Suppressor macrophage treated with lipopolysaccharide for 1 hour (primary cell): ENCODE measurements around the gene ARL15.

Source experiments
- DNase-seq, 3 donors: peaks; one replicate each; pipeline ENCODE4 v3.0.0-alpha.2; 2020 to 2022

The ARL15 gene

DNA sequence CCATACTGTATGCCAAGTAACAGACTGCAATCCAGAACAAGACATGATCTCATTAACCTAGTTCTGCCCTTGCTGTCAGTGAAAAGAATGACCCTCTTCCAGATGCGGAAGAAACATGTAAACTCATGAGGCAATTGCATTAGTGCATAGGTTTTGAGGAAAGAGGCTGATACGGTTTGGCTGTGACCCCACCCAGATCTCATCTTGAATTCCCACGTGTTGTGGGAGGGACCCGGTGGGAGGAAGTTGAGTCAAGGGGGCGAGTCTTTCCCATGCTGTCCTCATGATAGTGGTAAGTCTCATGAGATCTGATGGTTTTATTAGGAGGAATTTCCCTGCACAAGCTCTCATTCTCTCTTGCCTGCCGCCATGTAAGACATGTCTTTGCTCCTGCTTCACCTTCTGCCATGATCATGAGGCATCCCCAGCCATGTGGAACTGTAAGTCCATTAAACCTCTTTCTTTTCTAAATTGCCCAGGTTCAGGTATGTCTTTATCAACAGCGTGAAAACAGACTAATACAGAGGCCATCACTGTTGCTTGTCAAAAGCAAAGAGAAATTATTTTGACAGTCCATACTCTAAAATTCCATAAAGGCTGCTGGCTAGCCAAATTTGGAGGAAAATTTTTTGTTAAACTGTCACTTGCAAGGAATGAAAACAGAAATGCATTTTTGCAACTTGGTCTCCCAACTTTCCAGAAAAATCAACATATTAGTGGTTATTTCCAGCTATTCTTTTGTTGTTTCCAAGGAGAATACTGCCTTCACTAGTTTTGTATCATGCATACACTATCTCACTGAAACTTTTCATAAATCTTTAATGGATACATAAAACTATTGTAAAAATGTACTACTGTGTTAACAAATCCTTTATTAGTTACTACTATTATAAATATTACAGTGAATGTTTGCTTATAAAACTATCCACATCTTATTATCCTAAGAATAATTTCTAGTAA is 3.2 kb upstream of the ARL15 start:
- DNase-seq = peak; percentile 62 to 66 (median 62)

DNA sequence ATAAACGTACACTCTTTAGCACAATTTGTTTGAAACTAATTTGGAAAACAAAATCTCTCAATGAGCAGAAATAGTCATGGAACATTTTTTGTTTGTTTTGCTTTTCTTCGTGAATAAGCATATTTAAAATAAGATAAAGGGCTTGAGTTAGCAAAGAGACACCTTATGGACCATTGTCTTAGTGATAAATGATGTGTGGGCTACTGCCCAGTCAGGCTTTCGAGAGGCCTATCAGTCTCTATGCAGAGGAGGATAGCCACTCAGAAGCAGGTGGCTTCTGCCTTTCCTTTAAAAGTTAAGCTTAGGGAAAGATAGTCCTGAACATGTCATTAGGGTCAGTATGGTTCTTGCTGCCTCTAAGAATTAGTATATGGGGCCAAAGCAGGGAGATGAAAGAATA is 2.1 kb upstream of the ARL15 start:
- no peak for DNase-seq

DNA sequence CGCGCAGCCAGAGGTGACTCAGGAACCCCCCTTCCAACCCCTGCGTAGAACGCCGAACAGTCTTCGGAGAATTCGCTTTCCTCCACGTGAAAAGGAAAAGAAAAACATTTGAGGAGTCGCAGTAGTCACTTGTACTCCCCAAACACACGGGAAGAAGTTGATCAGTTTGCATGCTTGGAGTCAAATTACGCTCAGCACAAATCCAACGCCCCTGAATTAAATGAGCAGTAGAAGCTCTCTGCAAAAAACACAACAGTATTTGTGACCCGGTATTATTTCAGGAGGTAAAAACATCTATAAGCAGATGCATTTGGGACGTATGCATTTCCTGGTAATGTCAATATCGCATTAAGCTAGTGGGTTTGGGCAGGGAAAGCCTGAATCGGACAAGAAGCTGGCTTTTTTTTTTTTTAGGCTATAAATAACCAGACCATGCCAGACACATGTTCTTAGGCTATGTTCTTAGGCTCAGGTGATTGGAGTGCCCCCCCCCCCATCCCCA is 854 bp upstream of the ARL15 start:
- DNase-seq = peak in 2 of 3 donors; percentile 21 to 29

DNA sequence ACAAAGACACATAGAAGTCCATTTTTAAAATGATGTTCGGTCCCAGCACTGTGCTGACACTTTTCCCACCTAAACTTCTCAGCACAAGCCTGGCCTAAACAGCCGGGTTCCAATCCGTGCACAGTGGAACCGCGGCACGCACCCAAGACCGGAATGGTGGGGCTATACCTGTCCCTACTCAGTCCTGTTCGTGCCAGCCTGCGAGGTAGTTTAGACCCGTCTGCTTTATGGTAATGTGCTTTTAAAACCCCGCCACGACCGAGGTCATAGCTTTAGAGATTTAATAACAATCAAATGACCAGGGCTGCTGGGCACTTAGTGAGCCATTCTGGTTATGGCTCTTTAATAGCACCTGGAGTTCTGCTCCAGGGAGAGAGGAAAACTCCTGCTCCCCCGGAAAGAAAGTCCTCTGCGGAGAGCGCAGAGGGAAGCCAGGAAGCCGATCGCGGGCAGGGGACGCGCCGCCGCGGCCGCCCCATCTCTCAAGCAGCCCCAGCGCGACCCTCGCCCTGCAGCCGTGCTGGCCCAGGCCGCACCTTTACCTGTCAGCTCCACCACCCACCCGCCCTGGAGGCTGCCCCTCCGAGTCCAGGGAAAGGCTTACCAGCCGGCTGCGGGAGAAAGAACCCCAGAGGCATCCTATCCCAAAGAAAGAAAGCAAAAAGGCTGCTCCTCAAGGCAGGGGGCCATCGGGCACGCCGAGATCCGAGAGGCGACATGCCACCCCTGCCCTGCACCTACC is 511 bp downstream of the ARL15 start:
- DNase-seq = peak in 2 of 3 donors; percentile 23 to 48

DNA sequence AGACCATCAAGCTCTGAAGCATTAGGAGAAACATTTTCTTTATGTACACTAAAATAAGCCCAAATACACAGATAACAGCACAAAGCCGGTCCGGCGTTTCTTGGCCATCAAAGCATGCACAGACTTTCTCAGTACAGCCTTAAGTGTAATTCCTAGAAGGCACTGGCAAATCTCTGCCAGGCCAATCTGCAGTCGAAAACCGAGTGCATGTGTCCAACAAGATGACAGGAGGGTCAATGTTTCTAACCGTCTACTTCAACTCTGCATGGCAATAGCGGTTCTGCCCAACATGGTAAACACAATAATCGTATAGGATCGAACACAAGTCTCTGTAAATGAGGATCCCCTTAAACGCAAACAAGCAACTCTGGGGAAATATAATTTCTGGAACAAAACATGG is 1.1 kb downstream of the ARL15 start:
- DNase-seq = peak in 1 of 3 donors; percentile 11

DNA sequence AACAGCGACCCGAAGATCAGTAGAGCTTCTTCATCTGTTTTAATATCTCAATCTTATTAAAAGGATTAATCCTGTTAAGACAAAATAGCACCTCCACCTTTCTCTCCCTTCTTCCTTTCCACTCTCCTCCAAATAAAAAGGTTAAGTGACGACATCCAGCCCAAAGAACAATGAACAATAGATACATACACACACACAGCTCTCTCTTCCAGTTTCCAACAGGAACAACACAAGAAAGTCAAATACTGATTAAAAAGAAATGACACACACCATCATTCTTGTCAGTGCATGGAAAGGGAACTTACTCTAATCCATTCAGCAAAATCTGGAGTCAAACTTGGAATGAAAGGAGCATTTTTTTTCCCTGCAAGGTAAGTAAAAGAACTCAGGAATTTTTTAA is 2.8 kb downstream of the ARL15 start:
- DNase-seq = peak; percentile 10 to 46 (median 45)

DNA sequence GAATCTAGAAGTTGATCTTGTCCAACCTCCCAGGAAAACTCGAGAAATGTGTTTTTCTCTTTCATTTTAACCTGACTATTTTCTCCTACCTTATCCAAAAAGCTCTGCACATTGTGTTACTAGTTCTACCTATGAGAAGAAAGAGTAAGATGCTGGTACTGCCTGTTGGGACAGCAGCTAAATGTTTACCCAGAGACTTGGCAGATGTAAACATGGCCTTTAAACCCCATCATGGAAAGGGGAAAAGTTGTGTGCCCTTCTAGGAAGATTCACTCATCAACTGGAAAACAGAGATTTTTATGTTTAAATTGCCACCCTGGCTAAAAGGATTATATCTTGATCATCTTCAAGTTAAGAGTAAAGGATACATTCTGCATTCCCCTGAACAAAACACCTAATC is 3.5 kb downstream of the ARL15 start:
- no peak for DNase-seq

DNA sequence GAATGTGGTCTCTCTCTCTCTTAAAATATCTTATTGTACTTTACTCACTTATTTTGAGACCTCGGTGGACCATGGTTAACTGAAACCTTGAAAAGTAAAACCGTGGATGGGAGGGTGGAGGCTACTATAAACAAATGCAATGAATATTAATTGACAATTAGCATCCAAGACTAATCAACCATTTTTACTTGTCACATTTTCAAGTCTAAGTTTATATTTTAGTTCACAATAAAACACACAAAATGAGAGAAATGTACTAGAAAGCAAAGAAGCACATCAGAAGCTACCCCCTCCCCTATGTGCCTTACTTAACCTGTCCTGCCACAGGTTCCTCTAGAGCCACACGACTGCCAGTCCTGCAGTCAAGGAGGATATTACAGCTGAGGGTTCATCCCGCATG is 4.6 kb downstream of the ARL15 start:
- no peak for DNase-seq

DNA sequence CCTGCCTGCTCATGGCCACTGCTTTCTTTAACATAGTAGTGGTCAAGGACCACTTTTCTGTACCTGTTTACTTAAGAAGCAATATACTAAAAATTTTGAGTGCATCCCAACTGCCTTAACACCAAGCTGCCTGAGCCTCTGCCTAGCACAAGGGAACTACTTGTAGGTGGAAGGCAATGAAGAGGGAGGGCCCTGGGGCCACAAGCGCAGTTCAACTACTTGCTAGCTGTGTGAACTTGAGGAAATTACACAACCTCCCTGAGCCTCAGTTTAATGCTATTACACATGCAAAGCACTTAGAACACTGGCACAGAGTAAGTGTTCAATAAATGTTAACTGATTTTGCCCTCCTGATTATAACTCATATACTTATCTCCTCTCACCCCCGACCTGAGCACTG is 6.3 kb downstream of the ARL15 start:
- DNase-seq = peak; percentile 29 to 51 (median 34)

DNA sequence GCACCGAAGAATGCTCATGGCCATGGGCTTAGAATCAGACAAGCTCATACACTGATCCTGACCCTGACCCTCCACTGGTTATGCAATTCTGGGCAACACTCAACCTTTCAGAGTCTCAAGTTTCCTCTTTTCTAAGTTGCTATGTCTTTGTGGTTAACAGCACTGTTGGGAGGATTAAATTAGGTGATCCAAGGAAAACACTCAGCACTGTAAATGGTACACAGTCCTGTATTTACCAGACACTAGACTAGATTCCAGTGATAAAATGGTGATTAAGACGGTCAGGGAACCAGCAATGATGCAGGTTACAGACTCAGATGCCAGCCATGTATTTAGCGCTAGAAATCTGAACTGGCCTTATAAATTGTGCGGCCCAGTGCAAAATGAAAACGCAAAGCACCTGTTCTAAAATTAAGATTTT is 8.1 kb downstream of the ARL15 start:
- DNase-seq = peak; percentile 80 to 91 (median 88)

DNA sequence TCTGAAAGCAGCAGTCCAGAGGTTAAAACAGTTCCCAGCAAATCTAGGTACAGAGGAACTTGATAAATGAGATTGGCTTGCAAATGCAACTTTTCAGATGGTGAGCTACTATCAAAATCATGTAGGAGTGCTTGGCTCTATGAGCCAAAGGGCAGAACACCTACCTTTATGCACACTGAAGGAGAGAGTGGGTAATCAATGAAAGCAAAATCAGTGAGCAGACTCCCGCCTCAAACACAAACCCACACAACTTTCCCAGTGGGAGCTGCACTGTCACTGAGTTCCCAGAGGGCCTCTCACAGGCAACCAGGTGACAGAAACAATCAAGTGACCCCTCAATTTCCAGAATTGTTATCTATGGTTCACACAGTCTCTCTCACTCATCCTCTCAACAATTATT is 8.5 kb downstream of the ARL15 start:
- DNase-seq = peak in 1 of 3 donors; percentile 14

DNA sequence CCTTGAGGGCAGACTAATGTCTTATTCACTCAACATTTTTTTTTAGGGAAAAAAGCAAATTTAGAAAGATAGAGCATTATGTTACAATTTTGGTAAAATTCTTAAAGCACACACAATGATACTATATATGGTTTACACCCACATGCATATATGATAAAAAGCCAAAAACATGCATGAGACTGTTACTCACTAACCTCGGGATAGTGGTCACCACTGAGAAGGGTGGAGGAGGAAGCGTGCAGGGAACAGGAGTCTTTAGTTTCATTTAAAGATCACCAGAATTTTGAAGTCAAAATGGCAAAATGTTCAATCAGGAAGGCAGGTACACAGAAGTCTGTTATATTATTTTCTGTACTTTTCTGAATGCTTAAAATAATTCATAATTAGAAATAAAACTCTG is 9.2 kb downstream of the ARL15 start:
- peak; percentile 70 to 82 (median 80) for DNase-seq

DNA sequence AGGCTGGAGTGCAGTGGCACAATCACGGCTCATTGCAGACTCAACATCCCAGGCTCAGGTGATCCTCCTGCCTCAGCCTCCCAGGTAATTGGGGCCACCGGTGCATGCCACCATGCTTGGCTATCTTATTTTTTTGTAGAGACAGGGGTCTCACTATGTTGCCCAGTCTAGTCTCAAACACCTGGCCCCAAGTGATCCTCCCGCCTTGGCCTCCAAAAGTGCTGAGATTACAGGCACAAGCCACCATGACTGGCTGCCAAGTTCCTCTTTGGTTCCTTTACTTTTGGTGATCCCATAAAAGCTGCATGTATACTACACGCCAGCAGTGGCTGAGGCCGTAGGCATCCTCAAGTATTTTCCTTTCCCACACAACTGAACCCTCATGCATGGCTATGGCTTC is 11.4 kb downstream of the ARL15 start:
- DNase-seq = no peak

DNA sequence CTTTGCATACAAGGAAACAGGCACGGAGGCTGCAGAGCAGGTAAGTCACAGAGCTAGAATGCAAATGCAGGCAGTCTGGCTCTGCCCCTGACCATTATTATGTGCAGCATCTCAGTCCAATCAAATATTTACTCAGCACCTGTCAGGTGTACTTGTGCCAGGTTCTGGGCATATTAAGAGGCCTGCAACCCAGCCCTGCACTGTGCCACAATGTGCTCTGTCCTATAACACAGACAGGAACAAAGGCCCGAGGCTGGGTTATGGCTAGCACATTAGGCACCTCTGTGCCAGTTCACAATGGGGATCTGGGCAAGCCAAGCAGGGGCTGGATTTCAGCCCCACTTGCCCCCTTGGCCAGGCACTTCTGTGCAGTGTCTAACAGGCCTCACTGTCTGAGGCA is 14.0 kb downstream of the ARL15 start:
- no peak for DNase-seq

DNA sequence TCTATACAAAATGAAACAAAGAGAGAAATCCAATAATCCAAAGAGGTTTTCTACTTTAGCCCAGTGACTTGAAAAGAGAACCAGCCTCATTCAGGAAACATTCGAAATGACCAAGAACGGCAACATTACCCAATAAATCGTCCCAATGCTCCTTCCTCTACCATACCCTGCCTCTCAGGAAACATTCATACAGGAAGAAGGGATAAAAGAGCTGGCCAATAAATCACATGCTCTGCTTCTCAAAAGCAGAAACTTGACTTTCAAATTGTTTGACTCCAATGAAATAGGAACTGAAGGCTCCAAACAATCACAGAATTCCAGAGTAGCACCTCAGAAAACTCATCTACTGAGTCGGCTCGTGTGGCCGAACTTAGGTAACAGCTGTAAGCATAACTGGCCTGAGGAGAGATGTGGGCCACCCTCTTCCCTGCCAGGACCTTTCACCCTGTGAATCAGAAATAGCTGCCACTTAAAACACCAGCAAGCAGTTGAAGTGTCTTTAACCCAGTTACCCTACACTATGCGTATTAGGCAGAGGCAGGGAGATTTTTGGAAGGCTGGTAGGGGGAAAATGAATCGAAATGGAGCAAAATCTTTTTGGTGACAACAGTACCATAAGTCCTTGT is 14.6 kb downstream of the ARL15 start:
- DNase-seq = peak; percentile 54 to 73 (median 72)

DNA sequence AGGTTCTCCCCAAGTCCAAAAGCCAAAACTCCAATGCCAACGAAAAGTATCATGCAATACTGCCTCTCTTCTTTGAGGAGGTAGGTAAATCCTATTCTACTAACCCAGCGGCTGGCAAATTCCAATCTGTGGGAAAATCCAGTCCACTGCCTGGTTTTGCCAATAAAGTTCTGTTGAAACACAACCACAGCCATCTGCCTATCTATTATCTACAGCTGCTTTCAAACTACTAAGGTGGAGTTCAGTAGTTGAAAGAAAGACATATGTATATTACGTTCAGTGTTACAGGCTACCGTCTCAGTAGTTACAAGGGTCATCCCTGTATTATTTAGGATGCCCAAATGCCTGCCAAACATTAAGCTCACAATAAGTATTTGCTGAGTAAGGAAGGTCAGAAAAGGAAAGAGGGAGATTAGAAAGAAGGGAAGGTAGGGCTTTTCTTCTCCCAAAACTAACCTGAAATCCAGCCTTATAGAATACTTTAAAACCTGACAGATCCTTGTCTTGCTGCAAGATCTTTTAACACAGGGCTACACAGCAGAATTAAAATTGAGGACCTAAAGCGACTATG is 16.2 kb downstream of the ARL15 start:
- DNase-seq = no peak

DNA sequence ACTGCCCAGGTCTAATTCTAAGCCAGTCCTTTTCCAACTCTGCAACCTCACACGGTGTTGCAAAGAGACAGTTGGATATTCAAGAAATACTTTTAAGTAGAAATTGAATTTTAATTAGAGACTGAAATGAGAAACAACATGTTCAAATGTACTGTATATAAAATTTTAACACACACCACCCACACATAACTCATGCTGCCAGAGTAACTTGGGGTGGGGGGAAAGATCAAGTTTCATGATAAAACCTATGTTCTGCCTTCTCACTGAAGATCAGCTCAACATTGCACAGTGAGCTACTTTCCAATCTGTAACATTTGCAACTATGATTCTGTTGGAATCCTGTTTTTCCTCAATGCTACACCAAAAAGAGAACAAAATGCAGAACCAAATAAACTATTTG is 17.5 kb downstream of the ARL15 start:
- no peak for DNase-seq

DNA sequence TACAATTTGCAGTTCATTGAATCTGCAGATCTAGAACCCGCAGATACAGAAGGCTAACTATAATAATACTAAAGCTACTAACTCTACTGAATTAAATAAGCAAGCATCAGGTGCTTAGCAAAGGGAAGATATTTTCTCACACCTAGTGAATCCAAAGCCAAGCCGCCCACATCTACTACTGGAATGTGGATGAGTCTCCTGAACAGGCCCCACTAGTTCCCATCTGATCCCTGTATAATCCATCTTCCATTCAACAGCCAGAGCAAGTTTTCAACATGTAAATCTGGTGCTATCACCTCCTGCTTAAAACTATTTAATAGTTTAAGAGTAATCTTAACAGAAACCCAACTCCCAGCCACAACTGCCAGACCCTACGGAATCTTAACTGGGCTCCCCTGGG is 18.9 kb downstream of the ARL15 start:
- no peak for DNase-seq

DNA sequence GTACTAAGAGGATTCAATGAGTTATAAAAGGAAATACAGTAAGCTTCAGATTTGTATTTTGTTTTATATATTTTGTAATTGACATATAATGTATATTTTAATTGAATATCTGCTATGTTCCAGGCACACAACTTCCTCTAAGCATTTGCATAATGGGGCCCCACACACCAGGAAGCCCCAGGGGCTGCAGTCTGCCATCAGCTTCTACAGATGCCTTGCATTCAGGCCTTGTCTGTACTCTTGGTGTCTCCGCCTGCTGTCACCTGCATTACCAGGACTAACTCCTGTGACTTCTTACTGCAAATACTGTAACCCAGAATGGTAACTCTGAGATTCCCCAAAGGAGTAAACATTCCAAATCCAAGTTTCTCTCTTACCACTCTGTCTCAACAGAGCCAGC is 20.6 kb downstream of the ARL15 start:
- DNase-seq = no peak

DNA sequence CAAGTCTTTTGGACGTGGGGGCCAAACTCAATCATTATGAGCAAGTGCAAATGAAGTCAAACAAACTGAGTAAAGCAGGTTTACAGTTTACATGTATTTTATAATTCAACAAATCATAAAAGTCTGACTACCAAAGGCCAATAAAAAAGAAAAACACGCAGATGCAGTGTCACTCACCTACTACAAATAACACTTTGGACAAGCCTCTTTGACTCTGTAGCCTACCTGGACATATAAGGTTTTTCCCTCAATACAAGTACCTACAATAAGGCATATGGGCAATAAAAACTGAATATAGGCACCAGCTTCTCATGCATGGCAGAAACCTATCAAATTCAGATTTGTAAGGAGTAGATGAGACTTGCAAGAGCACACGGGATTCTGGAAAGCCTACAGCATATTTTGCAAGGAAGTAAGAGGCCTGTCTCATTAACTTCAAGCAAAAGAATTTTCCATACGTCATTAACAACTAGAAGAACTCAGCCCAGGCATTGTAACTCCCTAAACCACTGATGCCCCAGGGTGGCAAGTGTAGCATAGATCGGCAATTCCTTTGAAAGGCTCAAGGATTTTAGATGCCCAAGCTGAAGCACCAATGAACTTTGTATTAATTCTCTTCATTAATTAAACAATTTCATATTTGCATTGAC is 21.7 kb downstream of the ARL15 start:
- DNase-seq = no peak

DNA sequence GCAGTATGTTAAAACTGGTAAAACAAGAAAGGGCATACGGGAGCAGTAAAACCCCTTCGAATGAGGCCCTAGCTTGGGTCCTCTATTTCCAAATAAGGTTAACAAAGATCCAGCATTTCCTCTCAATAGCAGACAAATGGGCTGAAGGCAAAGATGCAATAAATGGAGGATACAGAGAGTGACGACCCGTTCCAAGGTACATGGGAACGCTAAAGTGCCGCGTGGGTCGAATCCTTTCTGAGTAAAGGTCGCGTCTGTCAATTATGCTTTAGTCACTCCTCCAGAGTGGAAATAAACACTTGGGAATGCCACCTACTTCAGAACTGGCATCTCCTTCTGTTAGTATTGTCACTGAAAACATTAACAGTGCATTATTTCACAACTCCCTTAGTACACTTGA is 24.7 kb downstream of the ARL15 start:
- DNase-seq = no peak

DNA sequence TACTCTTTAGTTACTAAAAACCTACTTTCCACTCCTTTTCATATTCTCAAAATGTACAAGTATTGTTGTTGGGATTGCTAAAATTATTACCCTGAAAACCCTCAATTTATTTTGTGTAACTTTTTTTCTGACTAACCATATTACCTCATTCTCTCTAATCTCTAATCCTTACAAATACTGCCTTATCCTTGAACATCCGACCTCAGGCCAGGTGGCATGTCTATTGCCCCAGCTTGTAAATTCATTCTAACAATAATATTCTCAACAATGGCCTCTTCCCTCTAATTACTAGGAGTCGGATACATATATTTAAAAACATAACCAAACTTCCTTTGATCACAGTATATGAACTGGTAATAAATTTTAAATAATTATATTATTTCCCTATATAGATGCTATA is 25.8 kb downstream of the ARL15 start:
- no peak for DNase-seq
